Lung (tissue), 12 donors: ENCODE data around the gene SNTN. TPM values are rescaled to one million over a fixed set of nuclear protein-coding genes. Genes with fewer than 3 reads are reported as not detected.

Experiments
- ATAC-seq: fragments of 200-7000 bp; cut with Tn5 transposase; one replicate; pipeline ENCODE4 v1.9.1; 2020; ENCODE audit warnings: moderate number of reproducible peaks; ENCODE audit not compliant: insufficient read depth, low FRiP score
- DNase-seq, 3 donors: peaks; one replicate each; pipeline ENCODE4 v3.0.0-alpha.2; 2013 to 2017
- H3K27ac ChIP-seq, 2 donors: one replicate each; pipeline ENCODE4 v1.5.1; 2013; ENCODE audit warnings: mild to moderate bottlenecking in 2 of 2, moderate library complexity in 2 of 2, control low read depth in 1 of 2, inconsistent platforms in 1 of 2, low read depth in 1 of 2, low read length in 1 of 2
- H3K27me3 ChIP-seq, 3 donors: one replicate each; pipeline ENCODE4 v1.5.1; 2013; ENCODE audit warnings: low read length in 2 of 3; ENCODE audit not compliant: control insufficient read depth in 3 of 3, insufficient read depth in 3 of 3
- H3K36me3 ChIP-seq, 4 donors: one replicate each; pipeline ENCODE4 v1.5.1; 2013; ENCODE audit warnings: low read length in 4 of 4, mild to moderate bottlenecking in 1 of 4, moderate library complexity in 1 of 4; ENCODE audit not compliant: control insufficient read depth in 4 of 4, insufficient read depth in 4 of 4
- H3K4me1 ChIP-seq, 5 donors: one replicate each; pipeline ENCODE4 v1.5.1; 2013; ENCODE audit warnings: low read length in 5 of 5, mild to moderate bottlenecking in 2 of 5, moderate library complexity in 1 of 5; ENCODE audit not compliant: control insufficient read depth in 5 of 5, insufficient read depth in 5 of 5
- H3K4me3 ChIP-seq: one replicate; pipeline ENCODE4 v1.5.1; 2013; ENCODE audit warnings: mild to moderate bottlenecking, control low read depth, moderate library complexity
- H3K9ac ChIP-seq, 2 donors: one replicate each; pipeline ENCODE4 v1.5.1; 2013; ENCODE audit warnings: low read length in 2 of 2, control low read depth in 1 of 2; ENCODE audit not compliant: insufficient read depth in 1 of 2
- H3K9me3 ChIP-seq, 4 donors: one replicate each; pipeline ENCODE4 v1.5.1; 2013; ENCODE audit warnings: low read length in 3 of 4, mild to moderate bottlenecking in 1 of 4, moderate library complexity in 1 of 4; ENCODE audit not compliant: control insufficient read depth in 4 of 4, insufficient read depth in 3 of 4
- WGBS, 2 donors: extraction: QIAGEN DNeasy Blood & Tissue Kit; methylation state at CpG; one replicate each; pipeline ENCODE4 v1.1.7; 2013; 5-methylcytosine and 5-hydroxymethylcytosine counted together
- polyA plus RNA-seq, 2 donors: library from polyadenylated mRNA; stranded (reverse); fragments of 200-250 nt; gene quantifications; one replicate each; pipeline ENCODE4 v1.2.1, GENCODE V29; 2013
- total RNA-seq, 2 donors: library from RNA; depleted of rRNA in 1 of 2; stranded (reverse); fragments of >200 nt in 1 of 2; gene quantifications; one replicate each; pipeline ENCODE4 v1.2.1, GENCODE V29; 2014 to 2021
- TF ChIP-seq, protein P1 (sequence below): IDR thresholded peaks from 2 replicates; pipeline ENCODE4 v1.5.1; 2012; ENCODE audit warnings: mild to moderate bottlenecking; ENCODE audit errors: control extremely low read depth, extremely low read depth
- donor health status: control.
- donor health status: control.
- donor health status: Bipolar disorder and iron deficiency.
- donor health status: healthy.
- donor health status: DM: yes; HTN: yes; CAD: no.

The SNTN gene
- total and polyA plus RNA-seq, 4 donors = 20.1 to 51.0 (median 32.3) TPM

DNA sequence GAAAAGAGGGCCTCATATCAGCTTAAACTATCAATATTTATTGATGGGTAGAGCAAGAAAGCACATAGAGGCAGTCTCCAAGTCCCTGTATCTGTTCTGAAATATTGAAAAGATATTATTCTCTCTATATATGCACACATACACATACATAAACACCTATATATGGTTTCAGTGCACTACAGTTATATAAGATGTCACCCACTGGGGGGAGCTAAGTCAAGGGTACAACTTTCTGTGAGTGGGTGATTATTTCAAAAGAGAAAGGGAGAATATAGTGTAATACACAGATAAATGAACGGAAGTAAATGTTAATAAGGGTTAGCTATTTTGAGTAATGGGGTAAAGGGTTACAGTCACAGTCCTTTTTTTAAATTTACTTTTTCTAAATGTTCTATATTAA, 8.8 kb downstream of the SNTN start:
- Histone ChIP-seq H3K36me3 (no peaks in the 10 kb centered on the region), H3K4me3 (no peak overlapping the region), H3K27ac (no peak overlapping the region), H3K27me3 (no peaks in the 10 kb centered on the region), H3K9ac (no peak overlapping the region), H3K9me3 (no peaks in the 10 kb centered on the region), H3K4me1 (no peaks in the 10 kb centered on the region)
- TF ChIP-seq, protein P1, sequence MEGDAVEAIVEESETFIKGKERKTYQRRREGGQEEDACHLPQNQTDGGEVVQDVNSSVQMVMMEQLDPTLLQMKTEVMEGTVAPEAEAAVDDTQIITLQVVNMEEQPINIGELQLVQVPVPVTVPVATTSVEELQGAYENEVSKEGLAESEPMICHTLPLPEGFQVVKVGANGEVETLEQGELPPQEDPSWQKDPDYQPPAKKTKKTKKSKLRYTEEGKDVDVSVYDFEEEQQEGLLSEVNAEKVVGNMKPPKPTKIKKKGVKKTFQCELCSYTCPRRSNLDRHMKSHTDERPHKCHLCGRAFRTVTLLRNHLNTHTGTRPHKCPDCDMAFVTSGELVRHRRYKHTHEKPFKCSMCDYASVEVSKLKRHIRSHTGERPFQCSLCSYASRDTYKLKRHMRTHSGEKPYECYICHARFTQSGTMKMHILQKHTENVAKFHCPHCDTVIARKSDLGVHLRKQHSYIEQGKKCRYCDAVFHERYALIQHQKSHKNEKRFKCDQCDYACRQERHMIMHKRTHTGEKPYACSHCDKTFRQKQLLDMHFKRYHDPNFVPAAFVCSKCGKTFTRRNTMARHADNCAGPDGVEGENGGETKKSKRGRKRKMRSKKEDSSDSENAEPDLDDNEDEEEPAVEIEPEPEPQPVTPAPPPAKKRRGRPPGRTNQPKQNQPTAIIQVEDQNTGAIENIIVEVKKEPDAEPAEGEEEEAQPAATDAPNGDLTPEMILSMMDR = no peak
- DNase-seq (no peak), ATAC-seq (no peak)
- whole genome bisulfite sequencing, 2 donors = 78 to 79% methylated on average over 1 of the region's 1 CpG

DNA sequence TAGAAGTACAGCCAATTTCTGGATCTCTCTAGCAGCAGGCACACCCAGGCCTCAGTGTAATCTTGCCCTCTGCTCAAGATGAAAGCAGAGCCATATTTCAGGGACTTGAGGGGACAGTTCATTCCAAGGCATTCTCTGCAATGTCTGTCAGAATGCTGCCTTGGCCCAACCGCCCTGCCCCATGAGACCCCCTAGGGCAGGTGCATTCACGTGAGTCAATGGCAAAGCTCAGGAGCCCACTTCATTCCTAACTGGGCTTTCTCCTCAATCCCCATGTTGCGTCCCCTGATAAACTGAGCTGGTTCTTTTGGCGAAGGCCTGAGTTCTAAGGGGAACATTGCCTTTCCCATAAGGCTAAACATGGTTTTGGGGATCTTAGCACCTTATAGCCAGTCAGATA, 9.5 kb downstream of the SNTN start:
- Histone ChIP-seq H3K36me3 (no peaks in the 10 kb centered on the region), H3K9ac (no peak overlapping the region), H3K27ac (no peak overlapping the region), H3K27me3 (no peaks in the 10 kb centered on the region), H3K9me3 (no peaks in the 10 kb centered on the region), H3K4me1 (no peaks in the 10 kb centered on the region), H3K4me3 (no peak overlapping the region)
- ATAC-seq = no peak
- WGBS, 2 donors = 87 to 89% methylated on average over 4 of the region's 4 CpGs
- TF ChIP-seq, protein P1 = no peak
- no peak for DNase-seq

DNA sequence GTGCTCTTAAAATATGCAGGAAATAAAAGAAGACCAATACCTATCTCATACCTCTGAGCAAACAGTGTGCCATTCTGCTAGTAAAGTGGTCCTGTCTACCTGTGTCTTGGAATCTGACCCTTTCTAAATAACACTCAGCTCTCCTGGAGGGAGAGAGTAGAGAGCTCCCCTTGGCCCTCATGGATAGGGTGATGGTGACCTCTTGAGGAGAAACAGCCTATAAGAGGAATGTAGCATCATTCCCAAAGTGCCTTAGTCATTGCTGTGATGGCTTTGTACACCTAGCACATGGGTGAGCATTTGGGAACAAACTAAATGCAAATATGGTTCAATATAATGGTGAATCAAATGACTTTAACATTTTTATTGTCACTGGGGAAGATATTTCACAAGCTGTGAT, 10.0 kb downstream of the SNTN start:
- no peaks in the 10 kb centered on the region for H3K36me3 ChIP-seq
- ATAC-seq (no peak), DNase-seq (no peak)
- no peak overlapping the region for H3K4me3 ChIP-seq
- no peak overlapping the region for H3K27ac ChIP-seq
- no peaks in the 10 kb centered on the region for H3K27me3 ChIP-seq
- H3K9ac ChIP-seq = no peak overlapping the region
- H3K4me1 ChIP-seq = no peaks in the 10 kb centered on the region
- TF ChIP-seq, protein P1 = no peak
- no peaks in the 10 kb centered on the region for H3K9me3 ChIP-seq

DNA sequence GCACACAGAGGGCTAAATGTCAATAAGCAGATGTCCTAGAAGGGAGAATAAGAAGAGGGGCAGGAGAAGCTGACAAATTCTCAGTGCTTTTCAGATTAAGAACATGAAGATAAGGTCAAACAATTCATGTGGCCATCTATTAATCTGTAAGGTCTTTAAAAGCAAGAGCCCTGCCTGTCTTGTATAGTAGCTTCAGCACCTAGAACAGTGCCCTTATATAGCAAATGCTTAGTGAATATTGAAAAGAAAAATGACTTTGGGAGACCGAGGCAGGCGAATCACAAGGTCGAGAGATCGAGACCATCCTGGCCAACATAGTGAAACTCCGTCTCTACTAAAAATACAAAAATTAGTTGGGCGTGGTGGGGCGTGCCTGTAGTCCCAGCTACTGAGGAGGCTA, 18.1 kb downstream of the SNTN start:
- Histone ChIP-seq H3K27me3 (no peaks in the 10 kb centered on the region), H3K9me3 (no peaks in the 10 kb centered on the region), H3K9ac (no peak overlapping the region), H3K4me1 (peaks cover 0 to 2% (median 0%) of the 10 kb centered on the region in 5 donors), H3K4me3 (no peak overlapping the region), H3K36me3 (no peaks in the 10 kb centered on the region), H3K27ac (no peak overlapping the region)
- TF ChIP-seq, protein P1 = no peak
- DNase-seq = no peak
- WGBS, 2 donors = 95% methylated on average over 7 of the region's 7 CpGs
- no peak for ATAC-seq
